H1 (cell line): Measurements from ENCODE around the gene LRCH1. TPM values are rescaled to one million over a fixed set of nuclear protein-coding genes. Genes with fewer than 3 reads are reported as not detected.

ENCODE experiments used
- CTCF ChIA-PET: fragments of 300-600 bp; sonication (Branson Sonifier 250); formaldehyde crosslinking; loops from one replicate; lab custom pipeline; 2021; ENCODE audit not compliant: partially characterized antibody; lab: Charles Lee
- POLR2A ChIA-PET: fragments of 300-600 bp; sonication (Branson Sonifier 250); formaldehyde crosslinking; loops from one replicate; lab custom pipeline; 2021; ENCODE audit warnings: inconsistent platforms; ENCODE audit not compliant: partially characterized antibody; lab: Charles Lee
- DNase-seq, 2 experiments: peaks; one replicate each; pipeline versions ENCODE4 v3.0.0 to v3.0.0-alpha.2; 2010 to 2022; ENCODE audit warnings: low spot score in 2 of 2, low read depth in 1 of 2, mixed read lengths in 1 of 2
- FAIRE-seq: peaks from 2 replicates; lab custom pipeline; 2011; peaks lifted over from hg19 to GRCh38; lab: Jason Lieb, UNC
- H2AFZ ChIP-seq: 2 replicates; pipeline ENCODE4 v1.8.1; 2012; ENCODE audit warnings: low read length, inconsistent platforms
- H2AK5ac ChIP-seq: 2 replicates; pipeline ENCODE4 v1.6.1; 2013; ENCODE audit warnings: low read depth, low read length
- H2BK120ac ChIP-seq: replicated peaks from 2 replicates; pipeline ENCODE3; 2013; ENCODE audit warnings: low read depth, low read length, inconsistent platforms
- H2BK12ac ChIP-seq: 2 replicates; pipeline ENCODE4 v1.6.1; 2013; ENCODE audit warnings: low read depth, low read length
- H2BK15ac ChIP-seq: 2 replicates; pipeline ENCODE4 v1.6.1; 2013; ENCODE audit warnings: low read length
- H2BK20ac ChIP-seq: 2 replicates; pipeline ENCODE4 v1.6.1; 2013; ENCODE audit warnings: low read length
- H2BK5ac ChIP-seq: 2 replicates; pipeline ENCODE4 v1.6.1; 2013; ENCODE audit warnings: low read depth, low read length
- H3K14ac ChIP-seq: 2 replicates; pipeline ENCODE4 v1.6.1; 2013; ENCODE audit warnings: inconsistent platforms; ENCODE audit not compliant: insufficient read length
- H3K18ac ChIP-seq: 2 replicates; pipeline ENCODE4 v1.6.1; 2013; ENCODE audit warnings: low read length; ENCODE audit errors: extremely low read depth
- H3K23ac ChIP-seq: 2 replicates; pipeline ENCODE4 v1.6.1; 2013; ENCODE audit warnings: inconsistent platforms; ENCODE audit not compliant: insufficient read length
- H3K23me2 ChIP-seq: 2 replicates; pipeline ENCODE4 v1.6.1; 2013; ENCODE audit warnings: low read depth, low read length
- H3K27ac ChIP-seq: 2 replicates; pipeline ENCODE4 v1.6.1; 2011; ENCODE audit warnings: low read depth, low read length, inconsistent platforms
- H3K27me3 ChIP-seq, 4 experiments: replicated peaks in 1 of 4; 1 replicate in 1 of 4; 2 replicates in 3 of 4; pipeline versions ENCODE4 v1.6.1 to v1.8.1; 2011 to 2013; ENCODE audit warnings: low read length in 3 of 4, mild to moderate bottlenecking in 3 of 4, inconsistent platforms in 2 of 4, mixed read lengths in 2 of 4, moderate library complexity in 1 of 4; ENCODE audit not compliant: control insufficient read depth in 3 of 4, insufficient read depth in 3 of 4; ENCODE audit errors: extremely low read depth in 1 of 4
- H3K36me3 ChIP-seq, 4 experiments: 2 replicates each; pipeline versions ENCODE4 v1.6.1 to v1.8.1; 2011 to 2013; ENCODE audit warnings: mild to moderate bottlenecking in 4 of 4, low read length in 3 of 4, moderate library complexity in 2 of 4, control low read depth in 1 of 4, inconsistent platforms in 1 of 4; ENCODE audit not compliant: insufficient read depth in 4 of 4, control insufficient read depth in 2 of 4
- H3K4ac ChIP-seq: replicated peaks from 2 replicates; pipeline ENCODE3; 2013; ENCODE audit warnings: low read length, low read depth, mixed read lengths, inconsistent platforms; ENCODE audit not compliant: insufficient read length
- H3K4me1 ChIP-seq, 4 experiments: replicated peaks in 1 of 4; 1 replicate in 1 of 4; 2 replicates in 3 of 4; pipeline versions ENCODE4 v1.6.1 to v1.8.1; 2011 to 2013; ENCODE audit warnings: low read length in 3 of 4, inconsistent platforms in 2 of 4, mixed read lengths in 1 of 4; ENCODE audit not compliant: insufficient read depth in 4 of 4, control insufficient read depth in 3 of 4
- H3K4me2 ChIP-seq, 2 experiments: 2 replicates each; pipeline versions ENCODE4 v1.6.1 to v1.8.1; 2011 to 2013; ENCODE audit warnings: low read depth in 2 of 2, low read length in 2 of 2, control low read depth in 1 of 2, inconsistent platforms in 1 of 2, mild to moderate bottlenecking in 1 of 2; ENCODE audit not compliant: insufficient read depth in 1 of 2
- H3K4me3 ChIP-seq, 4 experiments: fragments of 200-600, 300-600 bp in 1 of 4; sonication (generic), shearing (Covaris generic), sonication (Bioruptor Twin) in 1 of 4; 2 replicates each; pipeline versions ENCODE4 v1.5.1 to v1.8.1; 2011 to 2016; ENCODE audit warnings: low read length in 4 of 4, low read depth in 3 of 4, control low read depth in 2 of 4, inconsistent platforms in 2 of 4, mild to moderate bottlenecking in 2 of 4, mixed read lengths in 1 of 4, moderate library complexity in 1 of 4; ENCODE audit not compliant: insufficient read depth in 2 of 4; ENCODE audit errors: extremely low read depth in 1 of 4
- H3K56ac ChIP-seq: replicated peaks from 2 replicates; pipeline ENCODE3; 2013; ENCODE audit warnings: low read depth, mild to moderate bottlenecking, mixed read lengths, low read length, inconsistent platforms; ENCODE audit not compliant: insufficient read length
- H3K79me1 ChIP-seq: 2 replicates; pipeline ENCODE4 v1.6.1; 2013; ENCODE audit warnings: low read depth, low read length, control low read depth
- H3K79me2 ChIP-seq, 2 experiments: 2 replicates each; pipeline versions ENCODE4 v1.6.1 to v1.8.1; 2012 to 2013; ENCODE audit warnings: low read length in 2 of 2, mild to moderate bottlenecking in 2 of 2, inconsistent platforms in 1 of 2; ENCODE audit not compliant: insufficient read depth in 2 of 2, control insufficient read depth in 1 of 2
- H3K9ac ChIP-seq, 4 experiments: replicated peaks in 1 of 4; 1 replicate in 1 of 4; 2 replicates in 3 of 4; pipeline versions ENCODE4 v1.6.1 to v1.8.1; 2011 to 2013; ENCODE audit warnings: low read depth in 3 of 4, low read length in 3 of 4, control low read depth in 2 of 4, mild to moderate bottlenecking in 2 of 4, moderate library complexity in 2 of 4, inconsistent platforms in 1 of 4; ENCODE audit errors: extremely low read depth in 1 of 4
- H3K9me3 ChIP-seq, 2 experiments: 2 replicates each; pipeline versions ENCODE4 v1.6.1 to v1.8.1; 2012 to 2013; ENCODE audit warnings: mild to moderate bottlenecking in 2 of 2, moderate library complexity in 2 of 2, control low read depth in 1 of 2, inconsistent platforms in 1 of 2, low read depth in 1 of 2, low read length in 1 of 2, mixed read lengths in 1 of 2; ENCODE audit not compliant: insufficient read depth in 2 of 2
- H4K20me1 ChIP-seq, 2 experiments: replicated peaks in 1 of 2; 2 replicates each; pipeline versions ENCODE3 to v1.8.1; 2011 to 2013; ENCODE audit warnings: inconsistent platforms in 2 of 2, low read length in 2 of 2, mild to moderate bottlenecking in 1 of 2; ENCODE audit not compliant: insufficient read depth in 2 of 2, control insufficient read depth in 1 of 2
- H4K5ac ChIP-seq: 2 replicates; pipeline ENCODE4 v1.6.1; 2013; ENCODE audit warnings: low read length, low read depth, mixed read lengths, inconsistent platforms; ENCODE audit not compliant: insufficient read length
- H4K8ac ChIP-seq: 2 replicates; pipeline ENCODE4 v1.8.0; 2013; ENCODE audit warnings: mild to moderate bottlenecking, moderate library complexity, low read length, inconsistent platforms; ENCODE audit not compliant: insufficient read depth; ENCODE audit errors: extremely low read depth
- H4K91ac ChIP-seq: replicated peaks from 2 replicates; pipeline ENCODE3; 2013; ENCODE audit warnings: low read length, mixed read lengths, inconsistent platforms; ENCODE audit not compliant: insufficient read length
- CEBPB ChIP-seq: IDR thresholded peaks from 2 replicates; pipeline ENCODE4 v1.6.1; 2012; ENCODE audit warnings: low read depth, low read length
- TCF12 ChIP-seq: IDR thresholded peaks from 2 replicates; pipeline ENCODE4 v1.6.1; 2011; ENCODE audit warnings: low read depth, mild to moderate bottlenecking, low read length
- YY1 ChIP-seq: IDR thresholded peaks from 2 replicates; pipeline ENCODE4 v1.6.1; 2011; ENCODE audit warnings: low read depth, mild to moderate bottlenecking, low read length
- WGBS, 2 experiments: shearing (Covaris generic) in 1 of 2; methylation state at CpG; one replicate each; pipeline versions ENCODE4 v1.1.6 to v1.1.7; 2013 to 2015; ENCODE audit warnings: low lambda C conversion rate in 2 of 2, mixed read lengths in 2 of 2, inconsistent platforms in 1 of 2, low coverage in 1 of 2, missing lambda C conversion rate in 1 of 2; ENCODE audit not compliant: insufficient replicate concordance in 2 of 2, insufficient coverage in 1 of 2, insufficient read length in 1 of 2; ENCODE audit errors: extremely low coverage in 1 of 2, missing lambda C conversion rate in 1 of 2; 5-methylcytosine and 5-hydroxymethylcytosine counted together
- polyA plus RNA-seq, 7 experiments: library from polyadenylated mRNA; depleted of rRNA in 3 of 7; stranded (reverse) in 5 of 7; unstranded in 2 of 7; fragments of >200 nt in 5 of 7; fragments of 200-250 nt in 2 of 7; gene quantifications; 1 replicate in 5 of 7; 2 replicates in 1 of 7; 4 replicates in 1 of 7; pipeline versions ENCODE4 v1.2.1 to v1.2.3, GENCODE V29; 2011 to 2013; ENCODE audit warnings: missing spikeins in 2 of 7, mixed read lengths in 2 of 7
- total RNA-seq: library from RNA; stranded (reverse); fragmentation: NEBNext Ultra II Directional; extraction: Animal tissue kit (Norgen Biotek cat#: 25700); gene quantifications from 2 replicates; pipeline ENCODE4 v1.2.1, GENCODE V29; 2021

LRCH1 gene
- total and polyA plus RNA-seq, 2 of the 8 experiments (the other 6 are each of a cell fraction or from before 2014, with no cell fraction given): 3.0 to 10.1 TPM

GRCh38 chr13:46761174-46761573, 208.2 kb downstream of the LRCH1 start:
- Histone ChIP-seq H3K27ac (no peak overlapping the region), H3K36me3 (no peaks in the 10 kb centered on the region), H2BK15ac (no peak overlapping the region), H3K79me2 (no peaks in the 10 kb centered on the region), H3K4ac (no peak overlapping the region), H4K5ac (no peak overlapping the region), H3K18ac (no peak overlapping the region), H3K79me1 (no peaks in the 10 kb centered on the region), H4K8ac (no peak overlapping the region), H3K23me2 (no peaks in the 10 kb centered on the region; the same call in 1 of the 2 replicates), H3K4me2 (no peak overlapping the region), H3K9me3 (no peaks in the 10 kb centered on the region), H3K9ac (no peak overlapping the region), H2BK120ac (no peak overlapping the region), H2BK20ac (no peak overlapping the region), H2BK12ac (no peak overlapping the region), H2AK5ac (no peak overlapping the region), H3K4me1 (no peaks in the 10 kb centered on the region), H4K20me1 (no peaks in the 10 kb centered on the region), H3K23ac (no peak overlapping the region), H4K91ac (no peak overlapping the region)
- FAIRE-seq (no peak), DNase-seq (no peak)
- 88% methylated on average over 4 of the region's 4 CpGs; no CpG with 5 or more reads in 1 of the 2 experiments for WGBS, 2 experiments
- no peak for TF ChIP-seq CEBPB
- TF ChIP-seq YY1: no peak
- TF ChIP-seq TCF12: no peak
- TF ChIP-seq, all 59 proteins: peak for 0
- Histone ChIP-seq H2AFZ (no peak overlapping the region), H3K14ac (no peak overlapping the region), H3K4me3 (no peak overlapping the region), H2BK5ac (no peak overlapping the region), H3K56ac (no peak overlapping the region), H3K27me3 (no peaks in the 10 kb centered on the region)
- ChIA-PET CTCF (no interaction called here), POLR2A (no interaction called here)
